HUDEP-2 (cell line): Measurements from ENCODE around the gene KDM2A.
"Not testable (repeated sequence)": the region's sequence is repeated elsewhere in the genome, so short reads cannot be mapped to it uniquely, and the experiment has no call there.

ENCODE experiments used
- DNase-seq, 76 experiments: peaks; one replicate each; lab custom pipeline; 2025; ENCODE audit not compliant: unreplicated experiment in 76 of 76; lab: John Stamatoyannopoulos, UW

KDM2A gene

DNA sequence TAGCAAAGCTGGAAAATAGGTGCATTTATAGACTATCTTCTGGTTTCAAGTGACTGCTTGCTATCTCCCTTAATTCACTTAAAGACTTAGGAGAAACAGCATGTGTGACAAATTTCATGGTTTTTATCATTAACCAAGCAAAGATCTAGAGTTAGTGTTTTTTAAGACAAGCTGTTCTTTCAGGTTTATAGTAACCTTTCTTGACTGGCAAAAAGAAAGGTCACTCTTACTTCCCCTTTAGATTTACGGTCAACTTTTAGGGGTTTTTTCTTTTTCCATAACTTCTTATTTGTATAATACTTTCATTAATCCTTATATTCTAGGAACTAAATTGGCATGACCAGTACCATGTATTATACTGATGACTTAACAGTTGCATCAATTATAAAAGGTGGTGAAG is 46.6 kb downstream of the KDM2A start:
- no peak for DNase-seq

DNA sequence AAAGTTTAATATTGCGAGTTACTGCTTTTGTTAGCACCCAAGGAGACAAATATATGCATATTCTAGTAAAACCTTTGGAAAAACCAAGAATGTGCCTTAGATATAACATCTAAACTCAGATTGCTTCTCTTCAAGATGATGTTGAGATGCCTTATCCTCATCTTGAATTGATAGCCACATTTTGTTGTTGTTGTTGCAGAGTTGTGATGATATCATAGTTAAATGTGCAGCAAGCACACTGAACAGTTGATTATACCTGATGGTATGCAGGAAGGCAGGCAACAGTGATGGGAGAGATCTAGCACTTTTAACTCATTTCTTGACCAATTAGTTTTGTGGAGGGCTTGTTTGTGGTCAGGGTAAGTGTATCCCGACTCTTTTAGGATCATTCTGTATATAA is 48.0 kb downstream of the KDM2A start:
- DNase-seq: no peak

DNA sequence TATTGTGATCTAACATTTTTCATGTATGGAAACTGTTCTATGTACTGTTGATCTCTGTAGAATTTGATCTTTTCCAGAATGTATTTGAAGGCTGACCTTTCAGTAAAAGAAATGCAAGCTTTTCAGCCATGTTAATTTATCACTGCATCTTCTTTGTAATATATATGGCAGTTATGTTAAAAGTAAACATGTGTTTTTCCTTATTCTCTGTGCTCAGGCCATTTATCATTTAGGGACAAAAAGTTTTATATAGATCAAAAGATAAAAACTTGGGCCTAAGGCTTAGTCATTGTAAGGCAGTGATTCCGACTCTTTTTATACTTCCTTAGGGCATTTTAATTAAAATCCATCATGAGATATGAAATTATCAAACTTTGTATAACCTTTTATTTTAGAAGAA is 48.7 kb downstream of the KDM2A start:
- DNase-seq: no peak

DNA sequence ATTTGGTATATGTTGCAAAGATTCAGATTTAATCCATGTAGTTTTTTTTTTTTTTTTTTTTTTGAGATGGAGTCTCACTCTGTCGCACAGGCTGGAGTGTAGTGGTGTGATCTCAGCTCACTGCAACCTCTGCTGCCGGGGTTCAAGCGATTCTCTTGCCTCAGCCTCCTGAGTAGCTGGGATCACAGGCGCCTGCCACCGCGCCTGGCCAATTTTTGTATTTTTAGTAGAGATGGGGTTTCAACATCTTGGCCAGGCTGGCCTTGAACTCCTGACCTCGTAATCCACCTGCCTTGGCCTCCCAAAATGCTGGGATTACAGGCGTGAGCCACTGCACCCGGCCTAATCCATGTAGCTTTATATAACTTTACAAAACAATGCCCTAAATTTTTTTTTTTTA is 49.8 kb downstream of the KDM2A start:
- DNase-seq: not testable (repeated sequence)

DNA sequence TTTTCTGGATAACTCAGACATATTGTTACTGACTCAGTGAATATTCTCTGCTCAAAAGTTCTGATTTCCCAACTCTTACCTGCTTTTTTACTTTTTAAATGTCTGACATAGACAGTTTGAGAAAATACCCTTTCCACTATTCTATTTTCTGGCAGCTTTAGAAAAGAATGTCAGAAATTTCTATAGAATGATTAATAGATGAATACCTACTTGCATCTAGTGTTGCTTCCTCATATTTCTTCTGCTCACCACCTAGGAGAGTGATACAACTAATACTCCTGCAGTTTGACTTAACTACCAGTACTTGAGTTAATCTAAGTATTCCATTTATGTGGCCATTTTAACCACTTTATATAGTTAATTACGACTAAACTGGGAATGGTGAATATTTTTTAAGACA is 55.2 kb downstream of the KDM2A start:
- no peak for DNase-seq

DNA sequence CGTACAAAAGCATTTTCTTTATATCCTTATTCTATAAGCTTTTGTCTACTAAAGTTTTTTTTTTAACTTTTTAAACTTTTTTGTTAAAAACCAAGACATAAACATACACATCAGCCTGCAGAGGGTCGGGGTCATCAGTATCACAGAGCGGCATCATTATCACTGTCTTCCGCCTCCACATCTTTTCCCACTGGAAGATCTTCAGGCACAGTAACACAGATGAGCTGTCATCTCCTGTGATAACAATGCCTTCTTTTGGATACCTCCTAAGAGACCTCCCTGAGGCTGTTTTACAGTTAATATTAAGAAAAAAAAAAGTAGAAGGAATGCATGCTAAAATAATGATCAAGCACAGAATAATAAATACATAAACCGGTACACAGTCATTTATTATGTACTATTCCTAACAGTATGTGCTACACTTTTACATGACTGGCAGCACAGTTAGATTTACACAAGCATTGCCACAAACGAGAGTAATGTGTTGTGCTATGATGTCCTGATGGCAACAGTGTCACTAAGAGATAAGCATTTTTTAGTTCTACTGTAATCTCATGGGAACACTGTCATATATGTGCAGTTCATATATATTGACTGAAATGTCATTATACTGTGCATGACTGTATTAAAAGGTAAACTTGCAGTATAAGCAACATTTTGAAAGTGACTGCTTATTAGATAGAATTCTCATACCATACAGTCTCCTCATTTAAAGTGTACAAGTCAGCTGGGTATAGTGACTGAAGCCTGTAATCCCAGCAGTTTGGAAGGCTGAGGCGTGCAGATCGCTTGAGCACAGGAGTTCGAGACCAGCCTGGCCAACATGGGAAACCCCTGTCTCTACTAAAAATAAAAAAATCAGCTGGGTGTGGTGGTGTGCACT is 58.6 kb downstream of the KDM2A start:
- DNase-seq: peak in 20 of 76 experiments; percentile 1 to 50 (median 12)

DNA sequence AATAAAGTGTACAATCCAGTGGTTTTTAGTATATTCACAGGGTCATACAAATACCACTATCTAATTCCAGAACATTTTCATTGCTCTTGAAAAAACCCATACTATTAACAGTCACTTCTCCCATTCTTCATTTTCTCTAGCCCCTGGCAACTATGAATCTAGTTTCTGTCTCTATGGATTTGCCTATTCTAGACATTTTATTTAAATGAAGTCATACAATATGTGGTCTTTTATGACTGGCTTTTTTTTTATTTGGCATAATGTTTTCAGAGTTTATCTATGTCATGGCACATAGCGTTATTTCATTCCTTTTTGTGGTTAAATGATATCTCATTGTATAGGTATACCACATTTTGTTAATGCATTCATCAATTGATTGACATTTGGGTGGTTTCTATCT is 59.4 kb downstream of the KDM2A start:
- no peak for DNase-seq

DNA sequence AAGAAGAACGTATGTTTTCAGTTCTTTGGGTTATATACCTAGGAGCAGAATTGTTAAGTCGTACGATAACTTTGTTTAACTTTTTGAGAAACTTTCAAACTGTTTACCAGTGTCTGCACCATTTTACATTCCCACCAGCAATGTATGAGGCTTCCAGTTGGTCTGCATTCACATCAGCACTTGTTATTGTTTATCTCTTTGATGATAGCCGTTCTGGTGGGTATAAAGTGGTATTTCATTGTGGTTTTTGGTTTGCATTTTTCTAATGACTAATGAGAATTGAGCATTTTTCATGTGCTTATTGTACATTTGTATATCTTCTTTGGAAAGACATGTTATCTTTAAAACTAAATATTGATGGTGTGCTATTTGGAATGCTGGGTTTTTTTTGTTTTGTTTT is 59.8 kb downstream of the KDM2A start:
- no peak for DNase-seq

DNA sequence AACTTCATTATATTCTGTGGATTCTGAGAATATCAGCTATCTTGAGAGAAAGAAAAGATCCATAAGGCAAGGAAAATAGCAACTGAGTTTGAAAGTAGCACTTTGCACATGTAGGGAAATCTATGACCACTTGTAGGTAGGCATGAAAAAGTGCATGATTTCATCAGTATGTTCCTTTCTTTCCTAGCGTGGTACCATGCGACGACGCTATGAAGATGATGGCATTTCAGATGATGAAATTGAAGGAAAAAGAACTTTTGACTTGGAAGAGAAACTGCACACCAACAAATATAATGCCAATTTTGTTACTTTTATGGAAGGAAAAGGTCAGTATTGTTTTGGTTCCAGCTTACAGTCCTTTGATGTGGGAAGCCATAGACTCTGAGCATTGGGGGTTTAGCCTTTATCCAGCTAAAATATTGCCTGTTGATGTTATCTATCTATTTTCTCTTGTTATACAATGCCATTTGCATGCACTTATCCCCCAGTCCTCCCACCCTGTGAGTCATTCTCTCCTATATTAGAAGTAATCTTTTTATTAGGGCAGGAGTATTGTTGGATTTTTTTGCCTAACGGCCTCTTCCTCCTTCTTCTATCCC is 60.9 kb downstream of the KDM2A start:
- no peak for DNase-seq

DNA sequence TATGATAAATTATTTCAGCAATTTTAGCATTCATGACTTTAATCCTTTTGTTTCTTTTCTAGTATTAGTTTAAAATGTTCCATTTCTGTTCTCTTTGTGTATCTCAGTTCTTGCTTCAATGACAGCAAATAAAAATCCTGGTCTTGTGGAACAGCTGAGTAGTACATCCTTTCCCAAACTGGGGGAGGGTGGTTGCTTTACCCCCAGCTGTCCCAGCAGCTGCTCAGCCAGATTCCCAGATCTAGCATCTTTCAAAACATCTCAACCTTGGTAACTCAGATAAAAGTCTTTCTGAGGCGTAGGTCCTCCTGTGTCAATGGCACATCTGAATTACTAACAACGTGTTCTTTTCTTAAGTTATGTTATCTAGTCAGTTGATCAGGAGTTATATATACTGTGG is 75.0 kb downstream of the KDM2A start:
- DNase-seq: no peak

DNA sequence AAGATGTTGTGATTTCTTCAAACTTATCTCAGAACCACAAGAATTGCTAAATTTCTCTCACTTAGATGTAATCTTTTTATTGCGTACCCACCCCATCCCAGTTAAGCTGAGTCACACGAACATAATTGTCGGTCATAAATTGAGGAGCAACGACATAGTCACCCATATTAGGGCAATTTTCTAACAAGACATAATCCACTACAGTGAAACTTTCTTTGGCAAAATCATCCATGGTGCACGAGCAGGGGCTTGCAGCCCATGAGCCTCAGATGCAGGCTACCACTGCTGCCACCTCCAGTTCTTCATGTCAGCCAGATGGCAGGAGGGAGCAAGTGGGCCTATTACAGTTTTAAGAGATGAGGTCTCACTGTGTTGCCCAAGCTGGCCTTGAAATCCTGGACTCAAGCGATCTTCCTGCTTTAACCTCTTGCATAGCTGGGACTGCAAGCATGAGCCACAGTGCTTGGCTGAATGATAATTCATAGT is 77.0 kb downstream of the KDM2A start:
- DNase-seq: peak in 1 of 76 experiments; percentile 5

DNA sequence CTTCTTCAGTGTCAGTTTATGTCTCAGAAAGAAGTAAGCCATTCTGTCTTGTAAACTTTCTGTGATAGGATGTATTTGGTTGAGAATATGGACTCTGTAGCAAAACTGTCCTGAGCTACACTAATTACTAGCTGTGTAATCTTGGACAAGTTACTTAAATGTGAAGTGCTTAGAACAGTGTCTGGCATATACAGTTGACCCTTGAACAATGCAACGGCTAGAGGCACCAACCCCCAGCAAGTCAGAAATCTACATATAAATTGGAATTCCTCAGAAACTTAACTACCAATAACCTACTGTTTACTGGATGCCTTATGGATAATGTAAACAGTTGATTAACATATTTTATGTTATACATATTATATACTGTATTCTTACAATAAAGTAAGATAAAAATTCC is 78.5 kb downstream of the KDM2A start:
- DNase-seq: no peak

DNA sequence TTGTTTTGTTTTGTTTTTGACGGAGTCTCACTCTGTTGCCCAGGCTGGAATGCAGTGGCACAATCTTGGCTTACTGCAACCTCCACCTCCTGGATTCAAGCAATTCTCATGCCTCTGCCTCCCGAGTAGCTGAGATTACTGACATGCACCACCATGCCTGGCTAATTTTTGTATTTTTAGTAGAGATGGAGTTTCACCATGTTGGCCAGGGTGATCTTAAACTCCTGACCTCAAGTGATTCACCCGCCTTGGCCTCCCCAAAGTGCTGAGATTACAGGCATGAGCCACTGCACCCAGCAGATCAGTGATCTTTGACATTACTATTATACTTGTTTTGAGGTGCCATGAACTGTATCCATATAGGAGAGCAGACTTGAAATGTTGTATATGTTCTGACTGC is 79.7 kb downstream of the KDM2A start:
- DNase-seq: not testable (repeated sequence)

DNA sequence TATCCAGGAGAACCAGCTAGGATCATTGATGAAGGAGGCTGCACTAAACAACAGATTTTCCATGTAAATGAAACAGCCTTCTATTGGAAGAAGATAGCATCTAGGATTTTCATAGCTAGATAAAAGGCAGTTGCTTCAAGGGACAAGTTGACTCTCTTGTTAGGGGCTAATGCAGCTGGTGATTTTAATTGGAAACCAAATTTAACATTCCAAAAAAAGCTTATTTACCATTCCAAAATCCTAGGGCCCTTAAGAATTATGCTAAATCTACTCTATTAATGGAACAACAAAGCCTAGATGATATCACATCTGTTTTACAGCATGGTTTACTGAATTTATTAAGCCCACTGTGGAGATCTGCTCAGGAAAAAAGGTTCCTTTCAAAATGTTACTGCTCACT is 80.7 kb downstream of the KDM2A start:
- no peak for DNase-seq

DNA sequence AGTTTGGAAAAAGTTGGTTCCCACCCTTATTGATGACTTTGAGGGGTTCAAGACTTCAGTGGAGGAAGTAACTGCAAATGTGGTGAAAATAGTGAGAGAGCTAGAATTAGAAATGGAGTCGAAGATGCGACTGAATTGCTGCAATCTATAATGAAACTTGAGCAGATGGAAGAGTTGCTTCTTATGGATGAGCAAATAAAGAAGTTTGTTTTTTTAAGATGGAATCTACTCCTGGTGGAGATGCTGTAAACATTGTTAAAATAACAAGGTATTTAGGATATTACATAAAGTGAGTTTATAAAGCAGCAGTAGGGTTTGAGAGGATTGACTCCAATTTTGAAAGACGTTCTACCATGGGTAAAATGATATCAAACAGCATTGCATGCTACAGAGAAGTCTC is 83.0 kb downstream of the KDM2A start:
- no peak for DNase-seq

DNA sequence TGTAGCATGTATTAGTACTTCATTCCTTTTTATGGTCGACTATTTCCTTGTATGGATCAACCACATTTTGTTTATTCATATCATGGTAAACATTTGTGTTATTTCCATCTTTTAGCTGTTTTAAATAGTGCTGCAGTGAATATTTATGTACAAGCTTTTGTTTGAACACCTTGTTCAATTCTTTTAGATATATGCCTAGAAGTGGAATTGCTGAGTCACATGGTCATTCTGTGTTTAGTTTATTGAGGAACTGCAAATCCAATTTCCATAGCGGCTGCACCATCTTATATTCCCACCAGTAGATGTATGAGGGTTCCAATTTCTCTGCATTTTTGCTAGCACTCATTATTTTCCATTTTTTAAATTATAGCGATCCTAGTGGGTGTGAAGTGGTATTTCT is 85.8 kb downstream of the KDM2A start:
- DNase-seq: no peak

DNA sequence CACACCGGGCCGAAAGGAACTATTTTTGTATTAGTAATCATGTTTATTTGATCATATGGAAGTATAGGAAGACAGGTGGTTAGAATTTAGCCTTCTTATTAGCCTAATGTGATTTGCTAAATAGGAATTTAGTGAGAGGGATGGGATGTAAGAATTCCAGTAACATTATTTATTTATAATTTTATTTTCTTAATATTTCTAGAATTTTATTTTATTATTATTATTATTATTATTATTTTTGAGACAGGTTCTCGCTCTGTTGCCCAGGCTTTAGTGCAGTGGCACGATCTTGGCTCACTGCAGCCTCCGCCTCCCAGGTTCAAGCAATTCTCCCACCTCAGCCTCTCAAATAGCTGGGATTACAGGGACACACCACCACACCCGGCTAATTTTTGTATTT is 90.2 kb downstream of the KDM2A start:
- not testable (repeated sequence) for DNase-seq

DNA sequence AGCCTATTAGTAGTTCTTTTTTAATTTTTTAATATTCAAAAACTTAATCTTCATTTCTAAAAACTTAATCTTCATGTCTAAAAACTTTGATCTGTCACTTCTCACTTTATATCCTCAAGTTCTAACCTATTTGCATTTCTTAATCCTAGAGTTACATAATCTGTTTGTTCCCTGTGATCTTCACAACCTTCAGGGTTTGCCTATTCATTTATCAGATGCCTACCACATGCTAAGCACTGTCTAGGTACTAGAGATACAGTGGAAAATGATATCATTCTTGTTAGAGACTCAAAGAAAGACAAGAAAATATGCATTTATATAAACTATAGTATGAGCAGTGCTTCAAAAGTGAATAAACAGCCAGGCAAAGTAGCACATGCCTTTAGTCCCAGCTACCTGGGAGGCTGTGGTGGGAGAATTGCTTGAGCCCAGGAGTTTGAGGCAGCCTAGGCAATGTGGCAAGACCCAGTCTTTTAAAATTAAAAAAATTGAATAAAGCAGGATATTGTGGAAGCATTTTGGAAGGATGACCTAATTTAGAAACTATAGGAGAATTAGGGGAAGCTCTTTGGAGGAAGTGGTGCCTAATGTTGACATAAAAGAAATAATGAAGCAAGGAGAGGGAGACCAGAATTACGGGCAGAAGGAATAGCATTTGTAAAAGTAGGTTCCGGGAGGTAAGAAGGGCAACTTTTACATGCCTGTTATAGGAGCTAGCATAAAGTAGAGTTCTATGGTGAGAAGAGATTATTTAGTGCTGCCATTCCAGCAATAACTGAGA is 92.8 kb downstream of the KDM2A start:
- peak in 11 of 76 experiments; percentile 1 to 51 (median 16) for DNase-seq

DNA sequence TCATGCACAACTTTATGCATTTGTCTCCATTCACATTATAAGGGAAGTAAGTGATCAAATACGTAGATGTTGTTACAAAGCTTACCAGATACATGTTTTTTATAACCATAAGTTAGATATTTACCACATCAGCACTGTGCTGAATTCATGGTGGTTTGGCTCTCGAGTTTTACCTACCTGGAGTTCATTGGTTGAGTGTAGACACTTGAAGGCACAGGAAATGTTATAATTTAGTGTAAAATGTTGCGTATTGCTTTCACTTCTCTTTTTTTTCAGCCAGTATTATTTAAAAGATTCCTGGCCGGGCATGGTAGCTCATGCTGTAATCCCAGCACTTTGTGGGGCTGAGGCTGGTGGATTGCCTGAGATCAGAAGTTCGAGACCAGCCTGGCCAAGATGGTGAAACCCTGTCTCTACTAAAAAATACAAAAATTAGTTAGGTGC is 94.1 kb downstream of the KDM2A start:
- no peak for DNase-seq

DNA sequence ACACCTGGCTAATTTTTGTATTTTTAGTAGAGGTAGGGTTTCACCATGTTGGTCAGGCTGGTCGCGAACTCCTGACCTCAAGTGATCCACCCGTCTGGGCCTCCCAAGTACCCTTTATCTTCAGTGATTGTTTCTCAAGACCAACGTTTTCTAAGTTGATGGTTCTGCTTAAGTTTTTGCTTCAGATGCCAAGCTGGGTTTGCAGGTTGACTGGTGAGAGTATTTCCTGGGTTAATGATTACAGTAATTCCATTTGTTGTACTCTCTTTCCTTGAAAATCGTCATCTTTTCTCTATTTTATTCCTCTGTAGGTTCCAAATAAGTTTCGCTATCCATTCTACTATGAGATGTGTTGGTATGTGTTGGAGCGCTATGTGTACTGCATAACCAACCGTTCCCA is 108.7 kb downstream of the KDM2A start:
- DNase-seq: no peak

DNA sequence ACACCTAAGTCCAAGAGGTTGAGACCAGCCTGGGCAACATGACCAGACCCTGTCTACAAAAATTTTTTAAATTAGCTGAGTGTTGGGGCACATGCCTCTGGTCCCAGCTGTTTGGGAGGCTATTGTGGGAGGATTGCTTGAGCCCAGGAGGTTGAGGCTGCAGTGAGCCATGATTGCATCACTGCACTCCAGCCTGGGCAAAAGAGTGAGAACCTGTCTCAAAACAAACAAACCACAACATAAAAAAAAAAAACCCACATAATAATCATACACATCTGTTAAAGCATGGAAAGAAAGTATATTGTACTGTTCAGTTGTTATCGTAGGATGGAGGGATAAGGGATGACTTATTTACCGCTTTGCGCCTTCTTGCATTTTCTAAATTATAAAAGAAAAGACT is 111.3 kb downstream of the KDM2A start:
- no peak for DNase-seq
